ENCODE data around the gene ZNF165.
"Not testable (repeated sequence)": the region's sequence is repeated elsewhere in the genome, so short reads cannot be mapped to it uniquely, and the experiment has no call there.

Gene ZNF165

GRCh38 chr6:28080381-28080630 is at the start of gene ZNF165:
ZNF165 (plus strand) TSS chr6:28080568; CDS start chr6:28085481, 4,913 bp downstream.
- not testable (repeated sequence) for DNase-seq (ENCODE audit: low read depth)

- no peak for DNase-seq (ENCODE audit: low read depth)
These were observed 26.8 kb upstream of the ZNF165 start for GRCh38 chr6:28053584-28053983.

GRCh38 chr6:28060405-28060804 is 20.0 kb upstream of the ZNF165 start:
- no peak for DNase-seq (ENCODE audit: low read depth)

- DNase-seq (ENCODE audit: low read depth) = no peak
These were observed 16.1 kb upstream of the ZNF165 start for GRCh38 chr6:28064272-28064671.

- no peak for DNase-seq (ENCODE audit: low read depth)
These were observed 12.3 kb upstream of the ZNF165 start for GRCh38 chr6:28068067-28068466.

- not testable (repeated sequence) for DNase-seq (ENCODE audit: low read depth)
These were observed 9.4 kb upstream of the ZNF165 start for GRCh38 chr6:28070968-28071367.

- no peak for DNase-seq (ENCODE audit: low read depth)
These were observed 2.3 kb upstream of the ZNF165 start for GRCh38 chr6:28078050-28078449.

- no peak for DNase-seq (ENCODE audit: low read depth)
These were observed 1.5 kb upstream of the ZNF165 start for GRCh38 chr6:28078836-28079235.

- DNase-seq (ENCODE audit: low read depth) = peak; percentile 96
These were observed 490 bp downstream of the ZNF165 start for GRCh38 chr6:28080631-28081485.

GRCh38 chr6:28081486-28081751 is 1.1 kb downstream of the ZNF165 start:
- no peak for DNase-seq (ENCODE audit: low read depth)

GRCh38 chr6:28082939-28083338 is 2.6 kb downstream of the ZNF165 start:
- DNase-seq (ENCODE audit: low read depth) = no peak

- DNase-seq (ENCODE audit: low read depth) = no peak
These were observed 8.7 kb downstream of the ZNF165 start for GRCh38 chr6:28089054-28089453.

- DNase-seq (ENCODE audit: low read depth) = peak; percentile 24
These were observed 10.7 kb downstream of the ZNF165 start for GRCh38 chr6:28090917-28091586.

GRCh38 chr6:28102222-28102621 is 21.9 kb downstream of the ZNF165 start:
- DNase-seq (ENCODE audit: low read depth) = not testable (repeated sequence)

- DNase-seq (ENCODE audit: low read depth) = not testable (repeated sequence)
These were observed 22.3 kb downstream of the ZNF165 start for GRCh38 chr6:28102699-28103098.

GRCh38 chr6:28104392-28105244 is 24.2 kb downstream of the ZNF165 start:
- peak; percentile 85 for DNase-seq (ENCODE audit: low read depth)

GRCh38 chr6:28105245-28105639 is 24.9 kb downstream of the ZNF165 start:
- peak; percentile 46 for DNase-seq (ENCODE audit: low read depth)

- no peak for DNase-seq (ENCODE audit: low read depth)
These were observed 27.1 kb downstream of the ZNF165 start for GRCh38 chr6:28107506-28107905.

- no peak for DNase-seq (ENCODE audit: low read depth)
These were observed 31.6 kb downstream of the ZNF165 start for GRCh38 chr6:28111964-28112363.

- DNase-seq (ENCODE audit: low read depth) = no peak
These were observed 35.4 kb downstream of the ZNF165 start for GRCh38 chr6:28115799-28116198.

GRCh38 chr6:28117386-28118050 is 37.1 kb downstream of the ZNF165 start:
- DNase-seq (ENCODE audit: low read depth) = peak; percentile 17

GRCh38 chr6:28118217-28118616 is 37.8 kb downstream of the ZNF165 start:
- DNase-seq (ENCODE audit: low read depth) = no peak
